ENCODE measurements around the gene AIG1. TPM values are rescaled to one million over a fixed set of nuclear protein-coding genes. Genes with fewer than 3 reads are reported as not detected.

AIG1 gene
- total RNA-seq, 6 experiments from 2014 or later: 50.7 to 70.5 (median 52.5) TPM

DNA sequence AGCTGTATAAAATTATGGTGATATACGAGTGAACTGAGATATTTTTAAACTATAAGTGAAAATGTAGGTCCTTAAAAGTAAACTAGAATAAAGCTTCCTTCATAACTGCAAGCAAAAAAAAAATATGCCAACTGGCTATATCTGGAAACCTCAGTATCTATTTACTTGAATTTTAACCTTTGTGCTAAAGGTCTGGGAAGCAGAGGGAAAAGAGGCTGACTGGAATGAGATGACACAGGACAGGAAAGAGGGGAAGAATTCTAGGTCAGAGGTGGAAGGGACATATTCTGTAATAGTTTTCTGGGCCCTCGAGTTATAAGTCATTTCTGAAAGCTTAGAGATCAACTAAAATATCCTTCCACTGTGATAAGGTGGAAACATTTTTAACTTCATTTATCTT is 46.8 kb downstream of the AIG1 start:
- peaks cover 2% of the 10 kb centered on the region; the same call in 1 of the 2 replicates for H3K27me3 Mint-ChIP-seq (ENCODE audit: insufficient read depth)
- H3K36me3 Mint-ChIP-seq (ENCODE audit: low read depth): peaks cover 13% of the 10 kb centered on the region
- peak overlapping the region; percentile 5; the same call in 1 of the 2 replicates for H3K27ac Mint-ChIP-seq
- peaks cover 54% of the 10 kb centered on the region for H3K4me1 Mint-ChIP-seq (ENCODE audit: low read depth)
- H3K9me3 Mint-ChIP-seq: no peaks in the 10 kb centered on the region
- H3K4me3 Mint-ChIP-seq: no peak overlapping the region
- DNase-seq: no peak
- TF ChIP-seq, protein P1, sequence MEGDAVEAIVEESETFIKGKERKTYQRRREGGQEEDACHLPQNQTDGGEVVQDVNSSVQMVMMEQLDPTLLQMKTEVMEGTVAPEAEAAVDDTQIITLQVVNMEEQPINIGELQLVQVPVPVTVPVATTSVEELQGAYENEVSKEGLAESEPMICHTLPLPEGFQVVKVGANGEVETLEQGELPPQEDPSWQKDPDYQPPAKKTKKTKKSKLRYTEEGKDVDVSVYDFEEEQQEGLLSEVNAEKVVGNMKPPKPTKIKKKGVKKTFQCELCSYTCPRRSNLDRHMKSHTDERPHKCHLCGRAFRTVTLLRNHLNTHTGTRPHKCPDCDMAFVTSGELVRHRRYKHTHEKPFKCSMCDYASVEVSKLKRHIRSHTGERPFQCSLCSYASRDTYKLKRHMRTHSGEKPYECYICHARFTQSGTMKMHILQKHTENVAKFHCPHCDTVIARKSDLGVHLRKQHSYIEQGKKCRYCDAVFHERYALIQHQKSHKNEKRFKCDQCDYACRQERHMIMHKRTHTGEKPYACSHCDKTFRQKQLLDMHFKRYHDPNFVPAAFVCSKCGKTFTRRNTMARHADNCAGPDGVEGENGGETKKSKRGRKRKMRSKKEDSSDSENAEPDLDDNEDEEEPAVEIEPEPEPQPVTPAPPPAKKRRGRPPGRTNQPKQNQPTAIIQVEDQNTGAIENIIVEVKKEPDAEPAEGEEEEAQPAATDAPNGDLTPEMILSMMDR (IDR thresholded peaks at IDR 0.05): no peak

DNA sequence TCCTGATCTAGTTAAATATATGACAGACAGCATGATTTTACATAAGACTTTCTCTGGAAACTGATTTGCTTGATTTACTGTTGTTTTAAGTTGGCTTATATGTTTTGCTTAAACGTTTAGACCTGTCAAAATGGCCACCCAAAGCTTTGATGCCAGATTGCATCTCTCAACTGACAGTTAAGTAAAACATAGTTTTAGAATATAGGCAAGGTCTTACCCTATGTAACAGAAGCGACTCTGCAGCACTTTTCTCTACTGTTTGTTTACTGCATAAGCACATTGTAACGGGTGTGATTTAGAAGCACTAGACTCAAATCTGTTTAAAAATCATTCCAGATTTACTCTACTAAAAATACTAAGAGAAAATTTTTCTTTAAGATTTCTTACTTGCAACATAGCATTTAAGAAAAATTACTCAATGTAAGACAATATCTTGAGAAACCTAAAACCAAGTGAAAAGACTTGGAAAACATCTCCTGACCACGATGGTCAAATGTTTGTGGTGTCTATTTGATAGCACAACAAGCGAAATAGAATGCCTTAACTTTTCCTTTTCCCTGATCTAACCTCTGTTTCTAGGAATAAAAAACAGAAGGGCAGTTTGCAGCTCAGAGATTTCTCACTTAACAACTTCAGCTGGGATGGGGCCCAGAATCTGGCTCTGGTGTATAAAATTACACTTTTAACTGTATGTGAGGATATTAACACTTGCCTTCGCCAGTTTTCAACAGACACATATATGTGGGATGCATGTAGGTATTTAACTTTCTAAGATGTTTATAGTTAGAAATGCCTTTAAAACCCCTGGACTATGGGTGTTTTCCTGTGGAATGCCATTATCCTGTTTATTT is 47.4 kb downstream of the AIG1 start:
- peaks cover 55% of the 10 kb centered on the region for H3K4me1 Mint-ChIP-seq (ENCODE audit: low read depth)
- no peaks in the 10 kb centered on the region for H3K9me3 Mint-ChIP-seq
- peaks cover 13% of the 10 kb centered on the region for H3K36me3 Mint-ChIP-seq (ENCODE audit: low read depth)
- no peak overlapping the region; the same call in 1 of the 2 replicates for H3K27ac Mint-ChIP-seq
- peaks cover 2% of the 10 kb centered on the region; the same call in 1 of the 2 replicates for H3K27me3 Mint-ChIP-seq (ENCODE audit: insufficient read depth)
- no peak overlapping the region for H3K4me3 Mint-ChIP-seq
- DNase-seq: no peak
- TF ChIP-seq, protein P1 (IDR thresholded peaks at IDR 0.05): no peak

DNA sequence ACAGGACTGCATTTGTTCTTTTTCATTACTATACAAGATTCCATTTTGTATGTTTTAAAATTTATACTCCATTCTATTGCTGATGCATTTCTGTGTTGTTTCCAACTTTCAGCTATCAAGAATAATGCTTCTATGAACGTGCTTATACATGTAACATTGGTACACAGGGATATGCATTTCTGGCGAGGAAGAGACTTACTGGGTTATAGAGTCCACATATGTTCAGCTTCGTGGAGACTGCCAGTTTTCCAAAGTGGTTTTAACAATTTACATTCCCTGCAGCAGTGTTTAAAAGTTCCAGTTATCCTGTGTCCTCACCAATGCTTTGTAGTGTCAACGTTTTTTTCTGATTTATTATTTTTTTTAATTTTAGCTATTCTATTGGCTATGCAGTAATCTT is 48.5 kb downstream of the AIG1 start:
- DNase-seq: no peak
- Mint-ChIP-seq H3K27ac (no peak overlapping the region), H3K27me3 (ENCODE audit: insufficient read depth) (peaks cover 2% of the 10 kb centered on the region; the same call in 1 of the 2 replicates), H3K36me3 (ENCODE audit: low read depth) (peaks cover 8% of the 10 kb centered on the region; the same call in 1 of the 2 replicates), H3K9me3 (no peaks in the 10 kb centered on the region), H3K4me3 (no peak overlapping the region), H3K4me1 (ENCODE audit: low read depth) (peaks cover 55% of the 10 kb centered on the region)
- TF ChIP-seq, protein P1 (IDR thresholded peaks at IDR 0.05): no peak

DNA sequence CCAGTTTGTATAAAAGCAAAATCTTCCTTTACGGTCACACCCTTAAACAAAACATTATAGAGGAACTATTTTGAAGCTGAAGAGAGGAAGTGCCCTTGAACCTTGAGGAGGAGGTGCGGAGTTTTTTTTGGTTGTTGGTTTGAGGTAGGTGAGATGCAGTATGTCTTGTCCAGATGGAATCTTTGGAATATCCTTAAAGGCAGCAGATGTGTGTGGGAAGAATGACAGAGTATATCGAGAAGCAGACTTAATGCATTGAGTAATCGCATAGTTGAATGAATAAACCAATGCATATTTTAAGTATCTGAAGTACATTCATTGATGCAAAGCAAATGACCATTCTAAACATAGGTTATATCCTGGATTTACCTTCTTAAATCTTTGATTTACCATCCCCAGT is 49.9 kb downstream of the AIG1 start:
- peak; percentile 10 for DNase-seq
- peak overlapping the region; percentile 48 for H3K4me3 Mint-ChIP-seq
- peak overlapping the region; percentile 29 for H3K27ac Mint-ChIP-seq

DNA sequence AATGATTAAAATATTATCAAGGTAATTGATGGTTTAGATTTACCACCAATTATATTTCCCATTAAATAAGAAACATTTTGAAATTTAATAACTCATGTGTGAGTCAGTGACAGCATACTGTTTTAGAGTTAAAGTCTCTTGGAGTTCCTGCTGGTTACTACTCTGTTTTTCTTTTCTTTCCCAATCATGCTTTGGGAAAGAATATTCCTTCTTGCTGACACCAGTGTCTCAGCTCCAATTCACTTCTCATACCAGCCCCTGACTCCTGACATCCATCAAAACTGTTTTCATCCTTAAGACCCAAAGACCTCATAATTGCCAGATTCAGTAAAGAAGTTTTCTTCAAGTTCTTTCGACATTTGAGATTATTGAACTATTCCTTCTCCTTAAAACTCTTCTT is 50.3 kb downstream of the AIG1 start:
- no peaks in the 10 kb centered on the region for H3K9me3 Mint-ChIP-seq
- TF ChIP-seq, protein P1 (IDR thresholded peaks at IDR 0.05): no peak
- H3K27ac Mint-ChIP-seq: peak overlapping the region; percentile 50
- peak overlapping the region; percentile 11; the same call in 1 of the 2 replicates for H3K4me3 Mint-ChIP-seq
- H3K4me1 Mint-ChIP-seq (ENCODE audit: low read depth): peaks cover 42% of the 10 kb centered on the region
- peaks cover 5% of the 10 kb centered on the region for H3K36me3 Mint-ChIP-seq (ENCODE audit: low read depth)
- no peaks in the 10 kb centered on the region for H3K27me3 Mint-ChIP-seq (ENCODE audit: insufficient read depth)
- DNase-seq: peak; percentile 10

More for the DNA sequence above, 49.9 kb downstream of the AIG1 start:
- TF ChIP-seq, protein P1 (IDR thresholded peaks at IDR 0.05): no peak
- Mint-ChIP-seq H3K9me3 (no peaks in the 10 kb centered on the region), H3K27me3 (ENCODE audit: insufficient read depth) (no peaks in the 10 kb centered on the region), H3K36me3 (ENCODE audit: low read depth) (peaks cover 7% of the 10 kb centered on the region; the same call in 1 of the 2 replicates), H3K4me1 (ENCODE audit: low read depth) (peaks cover 46% of the 10 kb centered on the region)

All from HFFc6 (cell line).